Measurements from ENCODE around the gene IL1RAP.
"Not testable (repeated sequence)": the region's sequence is repeated elsewhere in the genome, so short reads cannot be mapped to it uniquely, and the experiment has no call there.

IL1RAP gene

DNA sequence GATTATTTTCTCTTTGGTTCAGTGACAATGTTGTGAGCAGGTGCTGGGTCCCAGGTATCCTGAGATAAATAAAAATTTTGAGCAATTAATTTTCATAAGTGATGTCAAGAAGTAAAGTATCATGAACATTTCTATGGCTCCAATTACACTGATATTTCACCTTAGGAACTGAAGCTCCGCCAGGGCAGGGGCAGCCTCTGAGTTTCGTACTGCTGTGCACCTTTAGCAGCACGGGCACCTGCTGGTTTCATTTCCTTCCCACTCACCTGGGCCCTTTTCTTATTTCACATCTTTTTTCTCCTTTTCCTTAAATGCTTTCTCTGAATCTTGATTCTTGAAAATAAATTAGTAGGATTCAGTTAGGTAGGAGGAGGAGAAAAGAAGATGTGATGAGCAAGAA is 1.2 kb upstream of the IL1RAP start:
- DNase-seq (ENCODE audit: low read depth in 2 of 2), result no peak

DNA sequence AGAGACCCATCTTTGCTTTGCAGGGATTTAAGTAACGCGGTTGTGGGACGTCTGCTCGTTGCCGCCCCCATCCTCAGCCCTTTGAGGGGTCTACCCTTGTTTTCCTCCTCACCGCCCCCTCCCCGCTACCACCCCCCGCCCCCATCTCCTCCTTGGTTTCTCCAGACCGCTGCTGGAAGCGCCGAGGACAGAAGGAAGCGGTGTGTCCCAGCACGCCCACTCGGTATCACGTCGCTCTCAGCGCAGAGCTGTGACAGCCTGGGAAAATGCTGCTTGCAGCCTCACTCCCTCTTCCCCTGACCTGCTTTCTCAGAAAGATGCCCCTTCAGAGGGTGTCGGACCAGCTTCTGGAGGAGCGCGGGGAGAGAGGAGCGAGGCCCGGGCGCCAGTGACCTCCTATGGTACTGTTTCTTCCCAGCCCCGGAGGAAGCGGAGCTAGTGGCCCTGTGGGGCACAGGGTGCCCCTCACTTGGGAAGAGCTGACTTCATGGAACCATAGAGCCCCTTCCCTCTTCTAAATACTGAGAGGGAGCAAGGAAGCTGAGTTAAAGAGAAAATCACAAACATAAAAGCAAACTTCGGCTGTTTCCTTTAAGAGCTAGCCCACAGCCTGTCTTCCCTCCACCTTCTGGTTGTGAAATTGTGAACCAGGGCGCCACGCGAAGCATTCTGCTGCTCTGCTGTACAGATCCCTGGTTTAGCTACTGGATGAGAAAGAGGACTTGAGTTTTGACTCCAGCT is 698 bp downstream of the IL1RAP start:
- DNase-seq (ENCODE audit: low read depth in 2 of 2), result no peak

DNA sequence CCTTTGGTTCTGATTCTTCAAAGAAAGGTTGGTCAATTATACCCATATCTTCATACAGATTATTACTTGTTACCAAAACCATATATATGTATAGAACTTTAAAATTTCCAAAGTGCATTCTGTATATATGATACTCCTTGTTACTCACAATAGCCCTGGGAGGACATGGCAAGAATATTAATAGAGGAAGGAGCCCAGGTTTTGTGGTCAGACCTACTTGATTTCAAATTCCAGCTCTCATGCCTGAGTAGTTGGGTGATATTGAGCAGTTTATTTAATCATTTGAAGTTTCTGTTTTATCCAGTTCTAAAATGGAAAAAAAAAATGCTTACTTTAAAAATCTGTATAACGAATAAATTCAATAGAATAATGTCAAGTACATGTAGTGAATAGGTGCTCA is 2.5 kb downstream of the IL1RAP start:
- no peak for DNase-seq (ENCODE audit: low read depth in 2 of 2)

DNA sequence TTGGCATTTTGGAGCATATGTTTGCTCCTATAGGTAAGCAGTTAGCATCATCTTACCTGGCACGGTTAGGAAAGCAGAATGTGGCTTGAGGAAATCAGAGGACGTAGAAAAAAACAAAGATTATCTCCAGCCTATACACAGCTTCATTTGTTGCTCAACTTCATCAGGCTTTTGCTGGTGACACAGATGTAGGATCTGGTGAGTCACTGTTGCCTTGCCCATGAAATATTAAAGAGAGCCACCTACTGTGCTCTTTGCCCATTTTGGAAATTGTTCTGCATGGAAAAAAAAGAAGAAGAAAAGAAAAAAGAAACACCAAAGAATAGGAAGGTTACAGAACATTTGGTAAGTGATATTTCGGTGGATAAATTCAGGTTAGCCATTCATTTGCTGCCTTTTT is 3.8 kb downstream of the IL1RAP start:
- no peak for DNase-seq (ENCODE audit: low read depth in 2 of 2)

DNA sequence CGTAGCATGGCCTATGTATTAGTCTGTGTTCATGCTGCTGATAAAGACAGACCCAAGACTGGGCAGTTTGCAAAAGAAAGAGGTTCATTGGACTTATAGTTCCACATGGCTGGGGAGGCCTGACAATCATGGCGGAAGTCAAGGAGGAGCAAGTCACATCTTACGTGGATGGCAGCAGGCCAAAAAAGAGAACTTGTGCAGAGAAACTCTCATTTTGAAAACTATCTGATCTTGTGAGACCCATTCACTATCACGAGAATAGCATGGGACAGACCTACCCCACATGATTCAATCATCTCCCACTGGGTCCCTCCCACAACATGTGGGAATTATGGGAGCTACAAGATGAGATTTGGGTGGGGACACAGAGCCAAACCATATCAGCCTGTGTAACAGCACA is 4.6 kb downstream of the IL1RAP start:
- DNase-seq (ENCODE audit: low read depth in 2 of 2), result not testable (repeated sequence)

DNA sequence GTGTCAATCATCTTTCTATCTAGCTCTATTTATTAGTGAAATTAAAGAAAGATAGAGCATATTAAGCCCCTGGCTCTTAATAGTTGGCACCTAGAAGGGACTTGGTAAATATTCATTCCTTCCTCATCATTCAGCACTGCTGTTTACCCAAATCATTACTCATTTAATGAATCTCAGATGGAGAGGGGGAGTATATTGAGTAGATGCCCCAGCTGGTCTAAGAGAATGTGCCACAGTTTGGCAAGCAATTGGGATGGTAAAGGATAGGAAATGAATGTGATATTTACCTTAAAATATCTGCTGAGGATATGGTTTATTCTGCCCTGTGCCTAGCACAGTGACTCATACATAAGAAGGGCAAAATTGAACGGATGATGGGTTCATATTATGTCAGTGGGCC is 6.0 kb downstream of the IL1RAP start:
- DNase-seq (ENCODE audit: low read depth in 2 of 2), result no peak

DNA sequence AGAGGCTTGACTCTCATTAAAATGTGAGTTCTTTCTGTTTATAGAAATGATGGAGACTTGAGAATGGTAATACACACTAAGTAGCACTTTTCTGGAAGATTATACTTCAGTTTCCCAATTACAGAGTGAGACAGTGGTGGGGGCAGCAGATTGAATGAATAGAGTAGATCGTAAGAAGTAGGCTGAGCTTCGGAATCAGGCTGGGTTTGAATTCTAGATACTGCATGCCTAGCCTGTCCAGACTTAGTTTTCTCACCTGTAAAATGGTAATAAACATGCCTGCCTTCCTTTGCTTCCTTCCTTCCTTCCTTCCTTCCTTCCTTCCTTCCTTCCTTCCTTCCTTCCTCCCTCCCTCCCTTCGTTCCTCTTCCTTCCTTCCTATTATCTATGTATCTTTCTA is 8.1 kb downstream of the IL1RAP start:
- DNase-seq (ENCODE audit: low read depth in 2 of 2), result no peak

DNA sequence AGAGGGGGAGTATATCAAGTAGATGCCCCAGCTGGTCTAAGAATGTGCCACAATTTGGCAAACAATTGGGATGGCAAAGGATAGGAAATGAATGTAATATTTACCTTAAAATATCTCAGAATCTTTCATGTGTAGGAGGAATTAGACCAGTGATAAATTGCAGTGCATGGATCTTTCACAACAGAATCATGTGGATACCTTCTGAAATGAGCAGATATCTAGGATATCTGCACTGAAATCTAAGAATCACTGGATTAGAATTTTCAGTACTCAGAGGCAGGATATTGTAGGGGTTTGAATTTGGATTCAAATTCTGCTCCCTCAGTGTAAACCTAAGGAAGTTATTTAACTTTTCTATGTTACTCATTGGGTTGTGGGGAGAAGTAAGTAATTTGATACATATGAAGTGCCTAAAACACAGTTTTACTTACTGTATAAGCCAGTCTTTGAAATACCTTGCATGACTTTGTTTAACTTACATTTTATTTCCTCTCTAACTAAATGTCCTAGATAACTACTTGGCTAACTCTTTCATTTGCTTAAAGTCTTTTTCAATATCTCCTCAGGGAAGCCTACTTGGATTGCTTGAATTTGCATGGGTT is 8.8 kb downstream of the IL1RAP start:
- DNase-seq (ENCODE audit: low read depth in 2 of 2), result no peak

DNA sequence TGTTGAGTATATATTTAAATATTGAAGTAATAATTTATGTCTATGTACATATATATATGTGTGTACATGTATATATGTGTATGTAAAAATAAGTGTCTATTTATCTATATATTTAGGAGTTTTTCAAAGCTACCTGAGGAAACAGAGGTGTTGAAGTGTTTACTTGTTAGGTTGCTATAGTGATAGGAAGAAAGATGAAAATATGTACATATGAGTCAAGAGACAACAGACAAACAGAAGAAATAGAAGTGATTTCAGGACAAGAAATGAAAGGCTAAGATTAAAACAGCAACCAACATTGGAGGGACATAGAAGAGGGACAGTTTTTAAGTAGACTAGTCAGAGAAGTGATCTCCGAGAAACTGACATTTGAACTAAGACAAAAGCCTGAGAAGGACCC is 11.1 kb downstream of the IL1RAP start:
- DNase-seq (ENCODE audit: low read depth in 2 of 2), result no peak

DNA sequence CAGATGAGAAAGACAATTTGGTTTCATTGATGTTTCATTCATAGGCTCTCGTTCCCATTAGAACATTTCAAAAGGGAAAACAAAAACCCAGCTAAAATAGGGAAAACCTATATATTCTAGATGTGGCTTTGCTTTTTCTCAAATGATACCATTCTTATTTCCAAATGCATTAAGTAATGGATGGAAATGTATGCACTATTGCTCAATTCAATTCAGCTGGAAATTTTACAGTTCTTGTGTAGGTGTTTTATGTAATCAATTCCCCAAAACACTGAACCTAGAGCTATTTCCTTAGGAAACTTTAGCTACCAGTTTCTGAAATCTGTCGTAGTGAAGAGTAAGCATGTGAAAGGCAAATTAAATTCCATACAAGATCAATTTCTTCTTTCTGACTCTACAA is 11.7 kb downstream of the IL1RAP start:
- no peak for DNase-seq (ENCODE audit: low read depth in 2 of 2)

DNA sequence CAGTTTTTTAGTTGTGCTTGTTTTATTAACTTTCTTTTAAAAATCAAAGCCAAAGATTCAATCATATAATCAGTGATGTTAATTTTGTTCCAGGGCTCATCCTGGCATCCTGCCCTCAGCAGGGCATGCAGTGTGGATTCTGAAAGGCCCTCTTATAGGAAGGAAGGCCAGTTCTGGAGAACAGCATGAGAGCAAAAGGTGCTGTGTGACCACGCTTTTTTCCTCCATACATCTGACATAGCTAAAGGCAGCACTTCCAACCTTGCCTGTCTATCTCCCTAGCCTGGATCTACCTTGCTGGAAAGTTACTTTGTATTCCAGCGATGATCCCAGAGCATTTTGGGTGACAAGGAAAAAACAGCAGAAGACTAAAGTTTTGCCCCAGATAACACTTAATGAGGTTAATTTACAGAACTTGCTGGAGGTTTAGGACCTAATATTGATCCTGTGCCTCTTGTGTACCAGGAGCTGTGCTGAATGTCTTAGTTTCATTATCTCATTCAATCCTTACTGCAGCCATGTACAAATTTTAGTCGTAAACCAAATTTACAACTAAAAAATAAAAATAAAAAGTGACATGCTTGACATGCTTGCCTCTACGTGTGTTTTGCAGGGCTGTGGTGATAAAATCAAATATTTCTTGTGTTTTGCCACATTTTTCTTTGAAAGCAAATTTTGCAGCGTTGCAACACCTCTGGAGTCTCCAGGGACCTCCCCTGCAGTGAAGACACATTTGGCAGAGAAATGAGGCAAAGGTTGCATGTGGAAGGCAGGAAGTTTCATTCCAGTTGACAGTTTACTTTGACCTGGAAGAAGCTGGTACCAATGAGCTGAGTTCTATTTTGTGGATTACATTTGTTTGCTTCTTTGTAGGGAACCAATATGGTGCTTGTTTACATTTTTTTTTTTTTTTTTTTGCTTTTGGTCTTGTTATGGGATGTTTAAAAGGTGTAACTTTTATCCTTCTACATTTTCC is 13.2 kb downstream of the IL1RAP start:
- peak; percentile 27 to 31 for DNase-seq (ENCODE audit: low read depth in 2 of 2)

DNA sequence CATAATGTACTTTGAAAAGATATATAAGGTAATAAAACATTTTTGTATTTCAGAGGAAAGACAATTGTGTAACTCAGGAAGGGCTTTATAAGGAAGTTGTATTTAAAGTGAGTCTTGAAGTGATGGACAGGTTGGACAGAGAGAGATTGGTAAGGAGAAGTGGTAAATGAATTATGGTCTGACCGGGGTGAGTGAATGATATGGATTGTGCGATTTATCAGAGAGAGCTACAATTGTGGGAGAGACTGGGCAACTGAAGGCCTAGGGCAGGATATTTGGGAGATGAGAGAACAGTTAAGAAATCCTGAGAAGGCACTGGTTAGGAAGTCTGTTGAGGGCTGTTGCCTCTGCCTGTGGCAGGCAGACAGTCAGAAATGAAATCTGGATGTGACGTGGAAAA is 14.8 kb downstream of the IL1RAP start:
- DNase-seq (ENCODE audit: low read depth in 2 of 2), result no peak

DNA sequence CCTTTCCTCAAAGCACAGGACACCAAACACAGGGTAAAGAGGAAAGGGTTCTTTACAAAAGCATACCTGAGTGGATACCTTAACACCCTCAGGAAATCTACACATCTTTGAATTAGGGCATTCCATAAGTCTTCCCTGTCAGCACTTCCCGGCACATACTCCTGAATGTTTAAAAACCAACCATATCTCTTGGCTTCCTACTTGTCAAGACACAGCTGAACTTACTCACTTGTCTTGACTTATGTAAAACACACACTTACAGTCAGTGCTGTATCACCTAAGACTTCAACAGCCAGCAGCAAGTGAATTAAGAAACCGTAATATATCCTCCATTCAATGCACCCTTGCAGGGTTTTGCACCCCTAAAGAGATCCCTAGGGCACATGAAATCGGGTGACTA is 17.5 kb downstream of the IL1RAP start:
- no peak for DNase-seq (ENCODE audit: low read depth in 2 of 2)

DNA sequence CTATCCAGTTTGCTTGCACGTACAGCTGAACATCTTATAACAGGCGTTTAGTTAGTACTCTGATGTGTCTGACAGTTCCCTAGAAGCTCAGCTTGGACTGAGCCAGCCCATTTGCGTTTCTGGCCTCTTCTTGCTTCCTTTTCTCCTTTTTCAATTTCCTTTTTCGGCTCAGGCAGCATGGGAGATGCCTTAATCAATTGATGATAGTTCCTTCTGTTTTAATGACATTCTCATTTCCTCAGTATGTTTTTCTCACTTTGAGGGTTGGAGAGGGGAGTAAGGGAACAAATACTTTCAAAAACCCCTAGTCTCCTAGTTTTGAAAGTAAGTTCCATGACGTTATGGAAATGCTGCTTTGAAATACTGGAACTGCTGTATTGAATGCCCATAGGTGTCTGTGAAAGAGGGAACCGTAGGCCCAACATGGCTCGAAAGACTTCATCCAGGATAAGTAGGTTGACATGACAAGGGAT is 18.9 kb downstream of the IL1RAP start:
- DNase-seq (ENCODE audit: low read depth in 2 of 2), result no peak

DNA sequence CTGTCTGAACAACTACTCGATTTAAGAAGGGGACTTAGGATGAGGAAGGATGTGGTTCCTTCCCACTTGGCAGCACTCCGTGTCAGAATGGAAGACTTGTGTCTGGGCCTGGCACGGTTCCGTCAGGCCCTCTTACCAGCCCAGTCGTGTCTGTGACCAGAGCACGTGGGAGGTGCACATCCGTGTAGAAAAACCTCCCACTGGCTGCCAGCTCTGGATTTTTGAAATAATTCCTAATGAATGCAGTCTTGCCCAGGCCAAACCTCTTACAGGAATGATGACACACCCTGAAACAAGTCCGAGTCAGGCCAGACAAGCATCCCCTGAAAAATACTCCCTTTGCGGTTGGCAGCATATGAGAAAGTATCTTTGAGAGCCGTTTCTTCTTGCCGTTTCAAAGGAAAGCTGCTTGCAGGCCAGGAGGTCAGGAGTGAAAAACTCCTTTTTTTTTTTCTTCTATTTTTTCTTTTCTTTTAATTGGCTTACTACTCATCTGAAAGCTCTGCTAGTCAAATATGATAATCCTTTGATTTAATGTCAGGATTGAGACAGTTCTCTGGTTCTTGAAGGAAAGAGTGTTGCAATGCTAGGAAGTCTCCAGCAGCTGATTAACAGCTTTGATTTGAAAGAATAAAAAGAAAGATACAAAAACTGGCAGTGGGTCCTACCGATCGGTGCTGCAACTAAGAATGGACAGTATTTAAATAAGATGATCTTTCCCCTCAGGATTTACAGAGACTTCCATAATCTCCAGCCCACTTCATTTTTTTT is 19.8 kb downstream of the IL1RAP start:
- DNase-seq (ENCODE audit: low read depth in 2 of 2), result peak; percentile 67 to 77

DNA sequence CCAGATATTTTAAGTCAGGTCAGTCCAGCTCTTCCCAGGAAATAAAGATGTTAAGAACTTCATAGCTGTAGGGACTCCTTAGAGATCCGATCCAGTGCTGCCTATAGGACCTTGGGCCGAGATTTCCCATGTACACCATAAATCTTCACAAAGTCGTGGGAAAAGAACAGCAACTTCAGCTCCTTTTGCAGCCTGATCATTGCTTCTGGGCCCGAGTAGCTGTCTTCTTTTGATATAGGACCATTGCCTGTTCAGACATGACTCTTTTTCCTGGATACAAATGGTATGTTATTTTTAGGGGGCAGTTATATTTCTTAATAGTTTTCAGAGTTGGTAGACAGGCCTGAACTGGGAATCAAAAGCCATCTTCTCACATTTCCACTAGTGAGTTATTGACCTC is 20.5 kb downstream of the IL1RAP start:
- no peak for DNase-seq (ENCODE audit: low read depth in 2 of 2)

DNA sequence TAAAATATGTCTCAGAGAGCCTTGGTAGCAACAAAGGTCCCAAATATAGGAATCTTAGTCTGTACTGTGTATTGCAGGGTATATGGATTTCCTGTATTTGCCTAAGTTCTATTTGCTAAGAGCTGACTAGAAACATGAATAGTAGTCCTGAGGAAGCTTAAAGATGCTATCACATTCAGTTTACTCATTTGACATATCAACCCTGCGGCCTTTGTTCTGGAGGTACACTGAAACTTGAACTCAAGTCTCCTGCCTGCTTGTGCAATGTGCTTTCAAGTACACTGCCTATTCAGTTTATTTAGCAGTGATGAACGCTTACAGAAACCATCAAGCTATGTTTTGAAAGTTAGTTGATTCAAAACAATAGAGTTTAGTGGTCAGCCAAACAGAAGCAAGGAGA is 21.1 kb downstream of the IL1RAP start:
- DNase-seq (ENCODE audit: low read depth in 2 of 2), result no peak

DNA sequence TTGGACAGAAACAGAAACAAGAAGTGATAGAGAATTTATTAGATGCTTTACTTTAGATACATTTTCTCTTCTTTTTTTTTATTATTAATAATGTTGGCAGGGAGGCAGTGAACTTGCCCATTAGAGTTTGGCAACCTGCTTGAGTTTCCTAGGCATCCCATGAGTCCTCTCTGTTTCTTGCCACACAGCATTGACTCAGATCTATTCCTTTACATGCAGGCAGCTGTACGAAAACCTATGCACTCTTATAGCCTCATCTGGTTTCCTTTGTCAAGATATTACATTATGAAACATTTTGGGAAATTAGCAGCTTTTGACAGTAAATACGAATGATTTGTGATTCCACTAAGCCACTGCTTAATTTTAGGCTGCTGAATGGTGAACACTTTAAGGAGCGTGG is 23.3 kb downstream of the IL1RAP start:
- no peak for DNase-seq (ENCODE audit: low read depth in 2 of 2)

DNA sequence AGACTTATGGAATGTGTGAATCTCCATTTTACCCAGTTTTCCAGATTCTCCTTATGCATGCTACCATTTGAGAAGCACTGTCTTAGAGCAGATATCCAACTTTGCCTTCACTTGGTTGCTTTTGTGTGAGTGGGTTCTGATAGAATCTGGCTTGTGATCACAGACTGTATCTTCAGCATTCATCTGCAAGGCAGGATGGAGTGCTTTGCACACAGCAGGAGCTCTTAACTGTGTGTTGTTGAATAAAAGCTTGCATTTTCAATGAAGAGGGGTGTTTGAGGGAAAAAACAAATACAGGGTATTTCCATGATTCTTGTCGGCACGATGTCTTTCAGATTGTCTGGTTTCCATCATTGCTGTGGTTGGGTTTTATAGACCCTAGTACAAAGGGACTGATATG is 24.4 kb downstream of the IL1RAP start:
- DNase-seq (ENCODE audit: low read depth in 2 of 2), result no peak

DNA sequence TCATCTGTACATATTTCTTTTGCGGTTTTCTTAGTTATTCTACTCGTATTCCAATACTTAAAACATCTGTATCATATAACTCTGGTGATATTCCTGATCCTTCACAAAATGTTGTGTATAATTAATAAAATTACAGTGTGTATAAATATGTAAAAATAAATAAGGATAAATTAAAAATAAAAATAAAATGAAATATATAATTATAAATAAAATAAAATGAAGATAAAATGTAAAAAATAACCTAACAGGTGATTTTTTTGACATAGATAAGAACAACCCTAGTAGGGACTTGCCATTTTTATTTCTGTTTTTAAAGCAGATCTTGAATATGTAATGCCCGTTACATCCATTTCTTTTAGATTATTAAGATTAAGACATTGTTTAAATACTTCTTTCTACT is 25.6 kb downstream of the IL1RAP start:
- DNase-seq (ENCODE audit: low read depth in 2 of 2), result no peak

DNA sequence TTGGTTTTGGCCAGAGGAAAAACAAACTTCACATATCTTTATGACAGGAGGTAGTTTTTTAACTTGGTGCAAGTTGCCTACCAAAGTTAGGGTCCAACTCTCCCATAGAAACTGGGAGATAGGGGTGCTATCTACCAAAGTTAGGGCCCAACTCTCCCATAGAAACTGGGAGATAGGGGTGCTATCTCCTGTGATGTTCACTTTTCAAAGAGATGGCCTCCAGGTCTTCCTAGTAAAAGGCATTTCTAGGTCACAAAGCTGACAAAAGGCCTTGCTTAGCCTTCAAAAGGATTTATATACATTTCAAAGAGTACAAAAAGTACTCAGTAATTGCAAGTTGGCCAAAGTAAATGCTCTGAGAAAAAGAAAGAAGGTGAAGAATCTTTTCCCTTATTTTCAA is 27.1 kb downstream of the IL1RAP start:
- no peak for DNase-seq (ENCODE audit: low read depth in 2 of 2)

DNA sequence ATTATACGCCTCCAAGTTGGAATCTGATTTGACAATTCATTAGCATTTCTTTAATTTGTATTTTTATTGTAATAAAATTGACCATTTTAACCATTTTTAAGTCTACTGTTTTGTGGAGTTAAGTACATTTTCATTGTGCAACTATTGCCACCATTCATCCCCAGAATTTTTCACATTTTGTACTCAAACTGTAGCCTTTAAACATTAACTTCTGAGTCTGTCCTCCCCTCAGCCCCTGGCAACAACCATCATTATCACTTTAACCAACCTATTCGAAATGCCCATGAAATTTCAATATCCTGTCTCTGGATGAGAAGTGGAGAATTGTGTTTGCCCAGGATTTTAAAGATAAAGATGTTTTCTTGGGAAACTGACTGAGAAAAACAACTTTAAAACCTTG is 27.7 kb downstream of the IL1RAP start:
- no peak for DNase-seq (ENCODE audit: low read depth in 2 of 2)
